VCaP (cell line): ENCODE measurements around the gene KIF6.

Experiments
- H3K27ac ChIP-seq: fragments of 450-650 bp; 2 replicates; pipeline ENCODE4 v1.5.1; 2017
- TF ChIP-seq, protein P1 (sequence below): fragments of 450-650 bp; conservative IDR thresholded peaks from 2 replicates; pipeline ENCODE4 v1.5.1; 2017; ENCODE audit warnings: mild to moderate bottlenecking, moderate library complexity

KIF6 gene

GRCh38 chr6:39453956-39454524 is 271.2 kb downstream of the KIF6 start:
- H3K27ac ChIP-seq = no peak overlapping the region

GRCh38 chr6:39453241-39453640 is 272.0 kb downstream of the KIF6 start:
- TF ChIP-seq, protein P1, sequence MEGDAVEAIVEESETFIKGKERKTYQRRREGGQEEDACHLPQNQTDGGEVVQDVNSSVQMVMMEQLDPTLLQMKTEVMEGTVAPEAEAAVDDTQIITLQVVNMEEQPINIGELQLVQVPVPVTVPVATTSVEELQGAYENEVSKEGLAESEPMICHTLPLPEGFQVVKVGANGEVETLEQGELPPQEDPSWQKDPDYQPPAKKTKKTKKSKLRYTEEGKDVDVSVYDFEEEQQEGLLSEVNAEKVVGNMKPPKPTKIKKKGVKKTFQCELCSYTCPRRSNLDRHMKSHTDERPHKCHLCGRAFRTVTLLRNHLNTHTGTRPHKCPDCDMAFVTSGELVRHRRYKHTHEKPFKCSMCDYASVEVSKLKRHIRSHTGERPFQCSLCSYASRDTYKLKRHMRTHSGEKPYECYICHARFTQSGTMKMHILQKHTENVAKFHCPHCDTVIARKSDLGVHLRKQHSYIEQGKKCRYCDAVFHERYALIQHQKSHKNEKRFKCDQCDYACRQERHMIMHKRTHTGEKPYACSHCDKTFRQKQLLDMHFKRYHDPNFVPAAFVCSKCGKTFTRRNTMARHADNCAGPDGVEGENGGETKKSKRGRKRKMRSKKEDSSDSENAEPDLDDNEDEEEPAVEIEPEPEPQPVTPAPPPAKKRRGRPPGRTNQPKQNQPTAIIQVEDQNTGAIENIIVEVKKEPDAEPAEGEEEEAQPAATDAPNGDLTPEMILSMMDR = no peak
- H3K27ac ChIP-seq = no peak overlapping the region

More at GRCh38 chr6:39453956-39454524, 271.2 kb downstream of the KIF6 start:
- TF ChIP-seq, protein P1 = no peak

GRCh38 chr6:39452306-39453145 is 272.7 kb downstream of the KIF6 start:
- no peak overlapping the region for H3K27ac ChIP-seq
- TF ChIP-seq, protein P1 = no peak

- TF ChIP-seq, protein P1 = peak; percentile 24; the same call in 1 of the 2 replicates
- H3K27ac ChIP-seq = no peak overlapping the region
These were observed 273.4 kb downstream of the KIF6 start for GRCh38 chr6:39451831-39452230.

DNA sequence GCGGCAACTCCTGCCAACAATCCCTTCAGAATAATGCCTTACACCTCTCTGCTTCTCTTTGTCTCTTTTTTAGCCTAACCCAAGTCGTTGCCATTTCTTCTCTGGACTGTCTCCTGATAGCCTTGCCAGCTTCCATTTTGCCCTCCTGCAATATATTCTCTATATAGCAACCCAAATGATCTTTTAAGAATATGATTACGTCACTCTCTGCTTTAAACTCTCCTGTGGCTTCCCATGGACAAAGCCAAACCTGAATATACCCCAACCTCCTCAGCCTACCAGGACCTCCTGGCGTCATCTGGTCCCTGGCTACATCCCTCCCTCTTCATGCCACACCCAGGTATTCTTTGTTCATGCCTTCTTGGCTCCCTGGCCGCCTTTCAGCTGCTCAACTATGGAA is 276.2 kb downstream of the KIF6 start:
- TF ChIP-seq, protein P1 = no peak
- H3K27ac ChIP-seq = no peak overlapping the region

DNA sequence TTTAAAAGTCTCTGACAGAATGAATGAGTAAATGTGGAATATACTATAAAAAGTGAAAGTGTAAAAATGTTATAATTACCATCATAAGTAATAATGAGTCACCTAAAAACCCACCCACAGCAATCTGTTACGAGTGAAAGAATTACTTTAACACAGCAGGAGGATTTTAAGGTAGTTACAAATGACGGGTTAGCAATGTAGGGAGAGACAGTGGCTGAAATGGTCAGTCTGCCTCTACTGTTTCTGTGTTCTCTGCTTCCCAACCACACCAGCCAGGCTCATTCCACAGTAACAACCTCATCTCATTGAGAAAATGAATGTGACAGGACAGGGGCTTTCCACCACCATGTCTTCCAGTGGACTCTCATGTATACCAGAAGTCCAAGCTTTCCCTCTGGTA is 278.3 kb downstream of the KIF6 start:
- no peak overlapping the region for H3K27ac ChIP-seq
- TF ChIP-seq, protein P1 = no peak

- TF ChIP-seq, protein P1 = no peak
- no peak overlapping the region for H3K27ac ChIP-seq
These were observed 279.5 kb downstream of the KIF6 start for GRCh38 chr6:39445667-39446066.
